ENCODE measurements around the gene GORASP2. TPM values are rescaled to one million over a fixed set of nuclear protein-coding genes. Genes with fewer than 3 reads are reported as not detected.

Gene GORASP2
- total RNA-seq, result 100 to 1,000 TPM in 2 of 9 donors, 10 to 100 TPM in 7; 47.1 to 138 (median 87.9) TPM
- 100 to 1,000 TPM in 1 of 3 donors, 10 to 100 TPM in 2; 25.6 to 201 (median 30.2) TPM for polyA plus RNA-seq
- long read RNA-seq, donor 1, transcript GORASP2-201 (10 exons, 3,173 nt), result major isoform, 21 of 67 reads
- long read RNA-seq, donor 1, transcript GORASP2-207 (5 exons, 2,096 nt), result minor isoform, 11 of 67 reads
- long read RNA-seq, donor 1, partial matches to known transcripts, result 34 of 67 reads
- long read RNA-seq, donor 1, other reads (novel, unspliced or antisense), result 0 of 67 reads
- long read RNA-seq, donor 2, transcript GORASP2-201 (10 exons, 3,173 nt), result major isoform, 19 of 50 reads
- long read RNA-seq, donor 2, transcript GORASP2-207 (5 exons, 2,096 nt), result minor isoform, 12 of 50 reads
- long read RNA-seq, donor 2, partial matches to known transcripts, result 17 of 50 reads
- long read RNA-seq, donor 2, other reads (novel, unspliced or antisense), result 0 of 50 reads
- long read RNA-seq, donor 3, transcript GORASP2-201 (10 exons, 3,173 nt), result major isoform, 18 of 66 reads
- long read RNA-seq, donor 3, transcript GORASP2-207 (5 exons, 2,096 nt), result minor isoform, 11 of 66 reads
- long read RNA-seq, donor 3, partial matches to known transcripts, result 37 of 66 reads
- long read RNA-seq, donor 3, other reads (novel, unspliced or antisense), result 0 of 66 reads
- long read RNA-seq, donor 4, transcript GORASP2-201 (10 exons, 3,173 nt), result major isoform, 65 of 72 reads
- long read RNA-seq, donor 4, partial matches to known transcripts, result 2 of 72 reads
- long read RNA-seq, donor 4, other reads (novel, unspliced or antisense), result 5 of 72 reads
- long read RNA-seq, donor 5, transcript GORASP2-201 (10 exons, 3,173 nt), result major isoform, 185 of 209 reads
- long read RNA-seq, donor 5, partial matches to known transcripts, result 1 of 209 reads
- long read RNA-seq, donor 5, other reads (novel, unspliced or antisense), result 20 of 209 reads
- long read RNA-seq, donor 6, transcript GORASP2-201 (10 exons, 3,173 nt), result major isoform, 42 of 54 reads
- long read RNA-seq, donor 6, partial matches to known transcripts, result 3 of 54 reads
- long read RNA-seq, donor 6, other reads (novel, unspliced or antisense), result 7 of 54 reads
- long read RNA-seq, donor 7, transcript GORASP2-201 (10 exons, 3,173 nt), result minor isoform, 5 of 51 reads
- long read RNA-seq, donor 7, transcript GORASP2-207 (5 exons, 2,096 nt), result major isoform, 7 of 51 reads
- long read RNA-seq, donor 7, partial matches to known transcripts, result 39 of 51 reads
- long read RNA-seq, donor 7, other reads (novel, unspliced or antisense), result 0 of 51 reads
- long read RNA-seq, donor 8, transcript GORASP2-201 (10 exons, 3,173 nt), result major isoform, 27 of 82 reads
- long read RNA-seq, donor 8, transcript GORASP2-207 (5 exons, 2,096 nt), result minor isoform, 6 of 82 reads
- long read RNA-seq, donor 8, partial matches to known transcripts, result 47 of 82 reads
- long read RNA-seq, donor 8, other reads (novel, unspliced or antisense), result 0 of 82 reads
- long read RNA-seq, donor 9, transcript GORASP2-201 (10 exons, 3,173 nt), result minor isoform, 6 of 50 reads
- long read RNA-seq, donor 9, transcript GORASP2-207 (5 exons, 2,096 nt), result major isoform, 11 of 50 reads
- long read RNA-seq, donor 9, partial matches to known transcripts, result 33 of 50 reads
- long read RNA-seq, donor 9, other reads (novel, unspliced or antisense), result 0 of 50 reads
- long read RNA-seq, donor 10, transcript GORASP2-201 (10 exons, 3,173 nt), result major isoform, 10 of 32 reads
- long read RNA-seq, donor 10, partial matches to known transcripts, result 17 of 32 reads
- long read RNA-seq, donor 10, other reads (novel, unspliced or antisense), result 0 of 32 reads

DNA sequence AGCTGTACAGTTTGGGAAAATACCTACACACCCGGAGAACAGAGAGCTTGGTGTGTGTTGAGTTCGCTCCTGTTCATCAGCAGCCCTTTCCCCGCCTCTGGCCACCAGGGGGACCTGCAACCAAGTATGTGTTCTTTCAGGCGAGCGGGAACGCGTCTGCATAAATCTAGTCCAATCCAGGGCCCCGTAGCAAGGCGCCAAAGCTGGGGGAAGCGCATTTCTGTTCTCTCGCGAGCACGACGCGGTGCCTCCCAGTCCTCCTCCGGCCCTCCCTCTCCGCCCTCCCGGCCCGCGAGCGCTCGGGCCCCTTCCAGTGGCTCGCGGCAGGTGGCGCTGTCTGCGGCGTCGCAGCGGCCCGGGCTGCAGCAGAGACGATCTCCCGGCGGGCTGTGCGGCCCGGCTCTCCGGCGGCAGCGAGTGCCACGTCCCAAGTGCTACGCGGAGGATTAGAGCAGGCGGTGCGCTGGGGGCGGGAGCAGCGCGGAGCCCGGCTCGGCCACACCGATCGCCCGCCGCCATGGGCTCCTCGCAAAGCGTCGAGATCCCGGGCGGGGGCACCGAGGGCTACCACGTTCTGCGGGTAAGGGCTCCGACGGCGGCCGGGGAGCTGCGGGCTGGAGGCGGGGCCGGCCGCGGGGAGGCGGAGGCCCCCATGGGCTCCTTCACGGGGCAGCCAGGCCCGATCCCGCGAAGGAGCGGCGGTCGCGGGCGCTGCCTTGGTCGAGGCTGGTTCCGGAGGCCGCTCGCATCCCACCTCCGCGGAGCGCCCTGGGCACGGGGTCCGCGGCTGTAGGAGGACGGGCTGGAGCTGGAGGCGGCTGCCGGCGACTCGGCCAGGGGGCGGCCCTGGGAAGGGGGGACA is at the start of gene GORASP2:
Gene GORASP2 (plus strand): TSS at position 430 of the 862 bp plus-strand sequence. CDS start 88 bp downstream, at position 518.
- Histone ChIP-seq H3K36me3 (replicated peaks in 1 of 2) (no peaks in the 10 kb centered on the region), H3K27me3 (no peaks in the 10 kb centered on the region), H3K9me3 (replicated peaks in 1 of 3) (no peaks in the 10 kb centered on the region), H3K27ac (peak within 1 kb of the TSS; percentile 64 to 96 (median 95)), H3K4me3 (peak within 1 kb of the TSS; percentile 26 to 97 (median 66)), H3K4me1 (replicated peaks in 1 of 2) (peaks cover 16 to 33% of the 10 kb centered on the region in 2 donors)
- TF ChIP-seq, protein P1, sequence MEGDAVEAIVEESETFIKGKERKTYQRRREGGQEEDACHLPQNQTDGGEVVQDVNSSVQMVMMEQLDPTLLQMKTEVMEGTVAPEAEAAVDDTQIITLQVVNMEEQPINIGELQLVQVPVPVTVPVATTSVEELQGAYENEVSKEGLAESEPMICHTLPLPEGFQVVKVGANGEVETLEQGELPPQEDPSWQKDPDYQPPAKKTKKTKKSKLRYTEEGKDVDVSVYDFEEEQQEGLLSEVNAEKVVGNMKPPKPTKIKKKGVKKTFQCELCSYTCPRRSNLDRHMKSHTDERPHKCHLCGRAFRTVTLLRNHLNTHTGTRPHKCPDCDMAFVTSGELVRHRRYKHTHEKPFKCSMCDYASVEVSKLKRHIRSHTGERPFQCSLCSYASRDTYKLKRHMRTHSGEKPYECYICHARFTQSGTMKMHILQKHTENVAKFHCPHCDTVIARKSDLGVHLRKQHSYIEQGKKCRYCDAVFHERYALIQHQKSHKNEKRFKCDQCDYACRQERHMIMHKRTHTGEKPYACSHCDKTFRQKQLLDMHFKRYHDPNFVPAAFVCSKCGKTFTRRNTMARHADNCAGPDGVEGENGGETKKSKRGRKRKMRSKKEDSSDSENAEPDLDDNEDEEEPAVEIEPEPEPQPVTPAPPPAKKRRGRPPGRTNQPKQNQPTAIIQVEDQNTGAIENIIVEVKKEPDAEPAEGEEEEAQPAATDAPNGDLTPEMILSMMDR (IDR thresholded peaks at IDR 0.05), result peak; percentile 81 to 99 (median 95)
- TF ChIP-seq POLR2A (IDR thresholded peaks at IDR 0.05), result peak; percentile 91 to 95
- DNase-seq, result peak; percentile 98 to 100 (median 100)
- WGBS, 4 donors, result 0 to 1% (median 0%) methylated on average over 34 to 95 of the region's 95 CpGs
- intact Hi-C loops (cut with DNase I), result no loop called here

DNA sequence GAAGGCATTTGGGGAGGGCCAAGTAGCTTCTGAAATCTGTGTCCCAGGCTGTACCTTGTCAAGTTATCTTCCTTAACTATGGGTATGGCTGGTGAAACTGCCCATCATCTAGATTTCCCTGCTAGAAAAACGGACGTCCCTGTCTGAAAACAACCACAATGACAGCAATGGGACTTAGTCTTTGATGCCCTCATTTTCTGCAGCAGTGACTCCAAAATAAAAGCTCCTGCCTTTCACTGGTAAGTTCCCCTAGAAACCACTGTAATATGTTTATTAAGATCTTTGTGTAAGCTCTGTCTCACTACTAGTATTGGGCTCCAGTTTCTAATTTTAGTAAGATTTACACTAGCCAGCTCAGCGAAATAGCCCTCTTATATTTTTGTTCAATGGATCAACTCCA is 47.2 kb upstream of the GORASP2 start:
- Histone ChIP-seq H3K27ac (no peak overlapping the region), H3K27me3 (no peaks in the 10 kb centered on the region), H3K4me3 (no peak overlapping the region), H3K9me3 (replicated peaks in 1 of 3) (no peaks in the 10 kb centered on the region), H3K4me1 (replicated peaks in 1 of 2) (no peaks in the 10 kb centered on the region), H3K36me3 (replicated peaks in 1 of 2) (no peaks in the 10 kb centered on the region)
- 65 to 76% (median 71%) methylated on average over 3 of the region's 3 CpGs for WGBS, 4 donors
- DNase-seq, result no peak
- intact Hi-C loops (cut with DNase I), result no loop called here
- TF ChIP-seq, protein P1 (IDR thresholded peaks at IDR 0.05), result no peak
- no peak for TF ChIP-seq POLR2A (IDR thresholded peaks at IDR 0.05)

DNA sequence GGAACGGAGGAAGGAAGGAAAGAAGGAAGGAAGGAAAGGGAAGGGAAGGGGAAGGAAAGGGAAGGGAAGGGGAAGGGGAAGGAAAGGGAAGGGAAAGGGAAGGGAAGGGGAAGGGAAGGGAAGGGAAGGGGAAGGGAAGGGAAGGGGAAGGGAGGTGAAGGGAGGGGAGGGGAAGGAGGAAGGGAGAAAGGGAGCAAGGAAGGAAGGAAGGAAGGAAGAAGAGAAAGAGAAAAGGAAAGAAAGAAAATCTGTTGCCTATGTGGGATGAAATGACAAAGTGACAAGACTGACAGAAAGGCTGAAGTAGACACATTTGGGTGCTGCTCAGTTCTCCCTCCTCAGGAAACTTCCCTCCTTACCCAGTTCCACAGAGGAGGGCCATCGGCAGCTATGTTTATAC is 46.3 kb upstream of the GORASP2 start:
- intact Hi-C loops (cut with DNase I), result no loop called here
- no peaks in the 10 kb centered on the region for H3K36me3 ChIP-seq (replicated peaks in 1 of 2)
- 71 to 94% (median 82%) methylated on average over 2 of the region's 2 CpGs for WGBS, 4 donors
- no peak for TF ChIP-seq POLR2A (IDR thresholded peaks at IDR 0.05)
- TF ChIP-seq, protein P1 (IDR thresholded peaks at IDR 0.05), result no peak
- H3K27ac ChIP-seq, result no peak overlapping the region
- H3K27me3 ChIP-seq, result no peaks in the 10 kb centered on the region
- H3K9me3 ChIP-seq (replicated peaks in 1 of 3), result no peaks in the 10 kb centered on the region
- no peaks in the 10 kb centered on the region for H3K4me1 ChIP-seq (replicated peaks in 1 of 2)
- no peak for DNase-seq
- H3K4me3 ChIP-seq, result no peak overlapping the region

Data from adrenal gland (tissue), 19 donors.